Hindlimb muscle (tissue), 1 donor: Measurements from ENCODE around the gene OPRD1. TPM values are rescaled to one million over a fixed set of nuclear protein-coding genes. Genes with fewer than 3 reads are reported as not detected.
"Not testable (repeated sequence)": the region's sequence is repeated elsewhere in the genome, so short reads cannot be mapped to it uniquely, and the experiment has no call there.

Experiments used
- DNase-seq: peaks from one replicate; pipeline ENCODE4 v3.0.0-alpha.2; 2013
- polyA plus RNA-seq: library from polyadenylated mRNA; unstranded; fragments of 120-200 nt; gene quantifications from one replicate; pipeline ENCODE4 v1.2.1, GENCODE V29; 2013; ENCODE audit not compliant: insufficient read length

The OPRD1 gene
- polyA plus RNA-seq, 1 donor = 0.74 TPM

DNA sequence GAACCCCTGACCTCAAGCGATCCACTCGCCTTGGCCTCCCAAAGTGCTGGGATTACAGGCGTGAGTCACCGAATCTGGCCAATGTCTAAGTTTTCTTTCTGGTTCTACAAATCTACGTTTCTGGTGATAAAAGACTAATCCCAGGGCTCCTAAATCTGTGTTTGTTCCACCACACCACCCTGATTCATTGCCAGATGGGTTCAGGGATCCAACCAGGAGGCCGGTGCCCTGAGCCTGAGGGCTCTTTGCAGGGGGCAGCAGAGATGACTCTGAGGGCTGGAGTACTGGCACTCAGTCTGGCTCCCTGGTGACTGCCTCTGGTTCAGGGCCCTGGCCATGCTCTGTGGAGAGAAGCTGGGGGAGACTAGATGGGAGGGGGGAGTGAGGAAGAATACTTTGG is 10.5 kb upstream of the OPRD1 start:
- no peak for DNase-seq

GRCh38 chr1:28803051-28803450 is 8.9 kb upstream of the OPRD1 start:
- no peak for DNase-seq

DNA sequence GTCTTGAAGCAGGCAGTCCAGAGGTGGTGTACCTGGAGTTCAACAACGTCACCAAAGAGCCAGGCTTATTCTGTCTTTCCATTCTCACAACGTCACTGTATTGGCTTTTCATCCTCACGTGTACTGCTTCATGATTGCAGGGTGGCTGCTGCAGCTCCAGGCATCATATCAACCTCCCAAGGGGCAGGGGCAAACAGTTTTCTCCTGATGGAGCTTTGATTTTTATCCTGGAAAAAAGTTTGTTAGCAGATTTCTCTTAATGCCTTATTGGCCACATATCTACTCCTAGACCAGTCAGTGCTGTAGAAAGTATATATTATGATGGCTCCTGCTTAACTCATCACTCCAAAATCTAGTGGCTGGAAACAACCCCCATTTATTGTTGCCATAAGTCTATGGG is 8.3 kb upstream of the OPRD1 start:
- DNase-seq = no peak

GRCh38 chr1:28804071-28804470 is 7.9 kb upstream of the OPRD1 start:
- DNase-seq = no peak

- DNase-seq = no peak
Observed at GRCh38 chr1:28807046-28807445, 4.9 kb upstream of the OPRD1 start.

- DNase-seq = no peak
Observed at GRCh38 chr1:28807986-28808385, 4.0 kb upstream of the OPRD1 start.

- DNase-seq = no peak
Observed at GRCh38 chr1:28811369-28811765, 603 bp upstream of the OPRD1 start.

- no peak for DNase-seq
Observed at GRCh38 chr1:28812669-28813468, 899 bp downstream of the OPRD1 start.

DNA sequence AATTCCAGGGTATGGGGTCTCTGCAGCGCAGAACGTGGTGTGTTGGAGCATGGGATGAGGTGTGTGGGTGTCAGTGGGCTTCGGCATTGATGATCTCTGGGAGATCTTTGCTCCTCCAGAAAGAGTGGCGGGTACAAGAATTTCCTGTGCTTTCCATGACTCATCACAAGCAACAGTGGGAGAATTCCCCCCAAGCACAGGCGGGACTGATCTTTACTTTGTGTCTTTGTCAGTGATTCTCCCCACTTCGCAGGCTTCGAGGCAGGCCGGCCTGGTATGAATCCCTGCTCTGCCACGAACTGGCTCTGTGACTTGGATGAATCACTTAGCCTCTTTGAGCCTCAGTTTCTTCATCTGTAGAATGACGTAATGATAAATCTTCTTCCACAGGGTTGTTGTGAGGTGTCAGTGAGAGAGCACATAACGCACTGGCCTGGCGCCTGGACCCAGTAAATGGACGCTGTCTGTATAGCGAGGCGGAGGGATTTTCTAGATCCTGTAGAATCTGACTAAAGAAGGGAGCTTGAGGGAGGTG is 2.0 kb downstream of the OPRD1 start:
- no peak for DNase-seq

DNA sequence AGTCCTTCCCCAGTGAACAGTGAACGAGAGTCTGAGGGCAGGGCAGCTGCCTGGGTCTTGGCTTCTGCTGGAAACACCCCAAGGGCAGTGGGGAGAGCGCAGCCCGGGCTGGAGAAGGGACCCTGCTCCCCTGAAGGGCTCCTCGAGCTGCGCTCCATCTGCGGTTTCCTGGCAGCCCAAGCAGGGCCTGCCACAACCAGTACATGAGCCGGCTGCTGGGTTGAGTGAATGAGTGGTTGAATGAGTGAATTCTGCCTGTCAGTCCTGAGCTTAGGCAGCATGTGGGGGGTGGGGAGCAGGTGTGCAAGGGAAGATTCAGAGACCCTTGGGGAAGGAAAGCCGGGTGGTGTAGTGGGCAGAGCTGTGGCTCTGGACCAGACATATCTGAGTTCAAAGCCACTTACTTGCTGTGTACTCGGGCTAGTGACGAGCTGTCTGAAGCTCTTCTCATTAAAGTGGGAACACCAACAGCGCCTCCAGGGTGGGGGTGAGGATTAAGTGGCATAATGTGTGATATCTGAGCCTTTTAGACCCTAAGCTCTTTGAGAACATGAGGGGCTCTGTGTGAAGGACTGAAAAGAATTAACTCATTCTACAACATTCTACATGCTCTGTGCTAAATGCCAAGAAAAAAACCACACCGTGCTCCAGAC is 3.7 kb downstream of the OPRD1 start:
- no peak for DNase-seq

DNA sequence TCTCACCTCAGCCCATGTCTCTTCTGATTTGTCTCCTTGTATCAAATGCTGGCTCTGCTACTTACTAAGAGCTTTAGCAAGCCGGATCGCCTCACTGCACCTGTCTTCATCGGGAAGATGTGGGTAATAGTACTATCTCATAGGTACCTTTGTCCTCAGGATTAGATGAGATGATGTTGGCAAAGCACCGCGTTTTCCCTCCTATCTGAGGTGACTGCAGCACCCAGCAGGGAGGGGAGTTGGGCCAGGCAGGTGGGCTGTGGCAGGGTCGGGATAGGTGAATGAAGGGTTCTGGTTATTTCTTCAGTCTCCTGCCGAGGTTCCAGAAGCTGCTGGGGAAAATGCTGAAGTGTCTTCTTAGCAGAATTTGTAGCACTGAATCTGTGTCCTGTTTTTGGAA is 5.2 kb downstream of the OPRD1 start:
- DNase-seq = no peak

- DNase-seq = no peak
Observed at GRCh38 chr1:28819020-28819419, 7.0 kb downstream of the OPRD1 start.

DNA sequence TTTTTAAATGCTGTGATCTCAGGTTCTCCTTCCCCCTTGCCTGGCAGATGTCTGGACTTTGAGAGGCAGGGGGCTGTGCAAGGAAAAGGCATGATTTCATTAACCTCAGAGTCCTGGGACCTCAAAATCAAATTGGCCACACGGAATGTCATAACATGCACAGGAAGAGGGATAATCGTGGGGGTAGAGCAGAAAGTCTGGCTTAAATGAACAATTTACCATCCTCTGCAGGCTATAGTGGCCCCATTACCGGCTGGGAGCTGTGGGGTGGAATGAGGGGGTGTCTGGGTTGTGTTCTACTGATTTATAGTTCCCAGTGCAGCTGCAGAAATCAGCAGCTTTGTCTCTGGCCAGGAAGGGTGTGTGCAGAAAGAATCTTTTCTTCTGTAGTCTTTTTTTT is 10.8 kb downstream of the OPRD1 start:
- DNase-seq = no peak

DNA sequence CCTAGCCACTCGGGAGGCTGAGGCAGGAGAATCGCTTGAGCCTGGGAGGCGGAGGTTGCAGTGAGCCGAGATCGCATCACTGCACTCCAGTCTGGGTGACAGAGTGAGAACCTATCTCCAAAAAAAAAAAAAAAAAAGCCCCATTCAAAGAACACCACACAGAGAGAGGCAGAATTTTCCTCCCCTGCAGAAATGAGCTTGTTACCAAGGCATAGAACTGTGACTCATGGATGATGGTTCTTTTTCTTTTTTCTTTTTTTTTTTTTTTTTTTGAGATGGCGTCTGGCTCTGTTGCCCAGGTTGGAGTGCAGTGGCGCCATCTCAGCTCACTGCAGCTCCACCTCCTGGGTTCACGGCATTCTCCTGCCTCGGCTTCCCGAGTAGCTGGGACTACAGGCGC is 12.1 kb downstream of the OPRD1 start:
- DNase-seq = not testable (repeated sequence)

DNA sequence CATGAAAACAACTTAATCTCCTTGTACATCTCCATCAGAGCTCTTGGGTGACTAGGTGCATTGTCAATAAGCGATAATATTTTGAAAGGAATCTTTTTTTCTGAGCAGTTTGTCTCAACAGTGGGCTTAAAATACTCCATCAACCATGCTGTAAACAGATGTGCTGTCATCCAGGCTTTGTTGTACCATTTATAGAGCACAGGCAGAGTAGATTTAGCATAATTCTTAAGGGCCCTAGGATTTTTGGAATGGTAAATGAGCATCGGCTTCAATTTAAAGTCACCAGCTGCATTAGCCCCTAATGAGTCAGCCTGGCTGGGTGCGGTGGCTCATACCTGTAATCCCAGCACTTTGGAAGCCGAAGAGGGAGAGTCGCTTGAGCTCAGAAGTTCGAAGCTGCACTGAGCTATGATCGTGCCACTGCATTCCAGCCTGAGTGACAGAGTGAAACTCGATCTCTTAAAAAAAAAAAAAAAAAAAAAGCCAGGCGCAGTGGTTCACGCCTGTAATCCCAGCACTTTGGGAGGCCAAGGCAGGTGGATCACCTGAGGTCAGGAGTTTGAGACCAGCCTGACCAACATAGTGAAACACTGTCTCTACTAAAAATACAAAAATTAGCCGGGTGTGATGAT is 16.4 kb downstream of the OPRD1 start:
- DNase-seq = not testable (repeated sequence)

GRCh38 chr1:28830814-28831213 is 18.8 kb downstream of the OPRD1 start:
- no peak for DNase-seq

- DNase-seq = no peak
Observed at GRCh38 chr1:28832966-28833365, 21.0 kb downstream of the OPRD1 start.

DNA sequence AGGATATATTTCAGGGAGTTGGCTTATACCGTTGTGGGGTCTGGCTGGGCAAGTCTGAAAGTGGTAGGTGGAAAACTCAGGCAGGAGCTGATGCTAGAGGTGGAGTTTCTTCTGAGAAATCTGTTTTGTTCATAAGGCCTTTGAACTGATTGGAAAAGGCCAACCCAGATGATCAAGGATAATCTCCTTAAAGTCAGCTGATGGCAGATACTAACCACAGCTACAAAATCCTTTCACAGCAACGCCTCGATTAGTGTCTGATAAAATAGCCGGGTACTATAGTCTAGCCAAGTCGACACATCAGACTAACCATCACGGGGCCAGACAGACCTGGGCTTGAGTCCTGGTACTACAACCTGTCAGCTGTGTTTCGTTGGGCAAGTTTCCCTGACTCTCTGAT is 21.4 kb downstream of the OPRD1 start:
- DNase-seq = no peak

- no peak for DNase-seq
Observed at GRCh38 chr1:28835237-28835650, 23.3 kb downstream of the OPRD1 start.

DNA sequence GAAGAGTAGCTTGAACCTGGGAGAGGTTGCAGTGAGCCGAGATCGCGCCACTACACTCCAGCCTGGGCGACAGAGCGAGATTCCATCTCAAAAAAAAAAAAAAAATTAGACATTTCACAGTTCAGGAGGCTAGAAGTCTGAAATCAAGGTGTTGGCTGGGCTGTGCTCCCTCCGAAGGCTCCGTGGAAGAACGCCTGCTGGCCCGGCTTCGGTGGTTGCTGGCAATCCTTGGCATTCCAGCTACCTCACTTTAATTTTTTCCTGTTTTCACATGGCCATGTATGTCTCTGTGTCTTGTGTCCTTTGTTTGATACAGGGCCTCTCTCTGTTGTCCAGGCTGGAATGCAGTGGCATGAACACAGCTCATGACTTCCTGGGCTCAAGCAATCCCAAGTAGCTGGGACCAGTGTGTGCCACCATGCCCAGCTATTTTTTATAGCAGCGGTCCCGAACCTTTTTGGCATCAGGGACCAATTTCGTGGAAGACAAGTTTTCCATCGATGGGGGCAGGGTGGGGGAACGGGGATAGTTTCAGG is 24.5 kb downstream of the OPRD1 start:
- no peak for DNase-seq

DNA sequence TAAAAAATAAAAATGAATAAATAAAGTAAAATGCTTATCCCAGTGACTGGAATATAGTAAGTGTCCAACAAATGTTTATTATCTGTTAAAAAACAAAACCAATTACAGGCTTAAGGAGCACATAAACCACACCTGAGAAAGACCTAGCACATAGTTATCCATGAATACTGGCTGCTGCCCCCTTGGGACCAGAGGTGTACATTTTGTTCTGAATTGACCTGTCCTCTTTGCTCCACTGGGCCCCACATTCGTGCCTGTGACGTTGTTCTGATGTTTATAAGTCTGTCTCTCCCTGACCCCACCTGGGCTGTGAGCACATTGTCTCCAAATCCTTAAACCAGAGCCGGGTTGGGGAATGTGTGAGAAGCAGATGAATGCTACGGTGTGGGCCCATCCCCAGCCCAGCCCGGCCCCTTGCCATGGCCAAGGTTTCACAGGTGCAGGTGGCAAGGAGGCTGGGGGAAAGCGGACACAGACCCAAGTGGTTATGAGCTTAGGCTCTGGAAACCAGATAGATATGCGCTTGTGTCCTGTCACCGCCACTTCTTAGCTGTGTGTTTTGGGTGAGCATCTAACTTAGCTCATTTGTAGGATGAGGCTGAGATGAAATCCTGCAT is 29.1 kb downstream of the OPRD1 start:
- DNase-seq = no peak

GRCh38 chr1:28845786-28846543 is 34.0 kb downstream of the OPRD1 start:
- no peak for DNase-seq
